Fibroblast of peridontal ligament (primary cell): Measurements from ENCODE around the gene AKAP13.
A peak's percentile ranks its signal among the peaks of the same experiment; 100 is the strongest.
"Not testable (repeated sequence)": the region's sequence is repeated elsewhere in the genome, so short reads cannot be mapped to it uniquely, and the experiment has no call there.

Experiments used
- DNase-seq: peaks from one replicate; pipeline ENCODE4 v3.0.0-alpha.2; 2010; ENCODE audit errors: extremely low read depth

Gene AKAP13

GRCh38 chr15:85623315-85624049 lies 243.1 kb downstream of the AKAP13 start:
- DNase-seq = peak; percentile 75

GRCh38 chr15:85624291-85624801 lies 243.9 kb downstream of the AKAP13 start:
- DNase-seq = peak; percentile 64

GRCh38 chr15:85625166-85625830 lies 244.9 kb downstream of the AKAP13 start:
- DNase-seq = no peak

GRCh38 chr15:85625856-85626255 lies 245.5 kb downstream of the AKAP13 start:
- peak; percentile 85 for DNase-seq

- no peak for DNase-seq
Observed at GRCh38 chr15:85627213-85627935, 247.0 kb downstream of the AKAP13 start.

GRCh38 chr15:85630311-85630710 lies 249.9 kb downstream of the AKAP13 start:
- no peak for DNase-seq

- DNase-seq = no peak
Observed at GRCh38 chr15:85631018-85631417, 250.6 kb downstream of the AKAP13 start.

- no peak for DNase-seq
Observed at GRCh38 chr15:85632014-85632413, 251.6 kb downstream of the AKAP13 start.

GRCh38 chr15:85633859-85634258 lies 253.5 kb downstream of the AKAP13 start:
- no peak for DNase-seq

GRCh38 chr15:85636351-85636750 lies 255.9 kb downstream of the AKAP13 start:
- no peak for DNase-seq

GRCh38 chr15:85639752-85640381 lies 259.5 kb downstream of the AKAP13 start:
- DNase-seq = peak; percentile 82

GRCh38 chr15:85642065-85642692 lies 261.8 kb downstream of the AKAP13 start:
- DNase-seq = no peak

GRCh38 chr15:85642693-85643066 lies 262.3 kb downstream of the AKAP13 start:
- DNase-seq = peak; percentile 91

- peak; percentile 58 for DNase-seq
Observed at GRCh38 chr15:85646538-85647091, 266.2 kb downstream of the AKAP13 start.

GRCh38 chr15:85649372-85649771 lies 269.0 kb downstream of the AKAP13 start:
- peak; percentile 70 for DNase-seq

- DNase-seq = no peak
Observed at GRCh38 chr15:85651548-85651947, 271.1 kb downstream of the AKAP13 start.

GRCh38 chr15:85652457-85652856 lies 272.1 kb downstream of the AKAP13 start:
- DNase-seq = no peak

GRCh38 chr15:85657132-85657531 lies 276.7 kb downstream of the AKAP13 start:
- DNase-seq = no peak

- DNase-seq = no peak
Observed at GRCh38 chr15:85658816-85659215, 278.4 kb downstream of the AKAP13 start.

- DNase-seq = no peak
Observed at GRCh38 chr15:85661859-85662258, 281.5 kb downstream of the AKAP13 start.

GRCh38 chr15:85665677-85666076 lies 285.3 kb downstream of the AKAP13 start:
- DNase-seq = not testable (repeated sequence)
